Stimulated activated CD8-positive, alpha-beta memory T cell treated with anti-CD3 and anti-CD28 coated beads, Interleukin-15, amount 100 ng/mL, for 24 hours (primary cell): Measurements from ENCODE around the gene RPRD1A.
"Not testable (repeated sequence)": the region's sequence is repeated elsewhere in the genome, so short reads cannot be mapped to it uniquely, and the experiment has no call there.

Source experiments
- DNase-seq: peaks from one replicate; pipeline ENCODE4 v3.0.0-alpha.2; 2020; ENCODE audit warnings: low read depth

Gene RPRD1A

GRCh38 chr18:35969676-35970075 is 97.7 kb downstream of the RPRD1A start:
- no peak for DNase-seq

GRCh38 chr18:35968278-35968880 is 99.0 kb downstream of the RPRD1A start:
- no peak for DNase-seq

DNA sequence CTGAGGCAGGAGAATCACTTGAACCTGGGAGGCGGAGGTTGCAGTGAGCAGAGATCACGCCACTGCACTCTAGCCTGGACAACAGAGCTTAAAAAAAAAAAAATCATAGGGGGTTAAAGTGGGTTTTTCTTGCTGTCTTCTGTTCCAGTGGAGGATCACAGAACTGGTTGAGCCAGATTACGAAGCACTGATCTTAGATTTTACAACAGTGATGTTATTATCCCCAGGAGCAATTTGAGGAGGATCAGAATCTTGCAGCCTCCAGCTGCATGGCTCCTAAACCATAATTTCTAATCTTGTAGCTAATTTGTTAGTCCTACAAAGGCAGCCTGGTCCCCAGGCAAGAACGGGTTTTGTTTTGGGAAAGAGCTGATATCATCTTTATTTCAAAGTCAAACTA is 99.5 kb downstream of the RPRD1A start:
- not testable (repeated sequence) for DNase-seq

GRCh38 chr18:35964319-35964718 is 103.0 kb downstream of the RPRD1A start:
- no peak for DNase-seq

- DNase-seq = no peak
These were observed 105.0 kb downstream of the RPRD1A start for GRCh38 chr18:35962320-35962719.

DNA sequence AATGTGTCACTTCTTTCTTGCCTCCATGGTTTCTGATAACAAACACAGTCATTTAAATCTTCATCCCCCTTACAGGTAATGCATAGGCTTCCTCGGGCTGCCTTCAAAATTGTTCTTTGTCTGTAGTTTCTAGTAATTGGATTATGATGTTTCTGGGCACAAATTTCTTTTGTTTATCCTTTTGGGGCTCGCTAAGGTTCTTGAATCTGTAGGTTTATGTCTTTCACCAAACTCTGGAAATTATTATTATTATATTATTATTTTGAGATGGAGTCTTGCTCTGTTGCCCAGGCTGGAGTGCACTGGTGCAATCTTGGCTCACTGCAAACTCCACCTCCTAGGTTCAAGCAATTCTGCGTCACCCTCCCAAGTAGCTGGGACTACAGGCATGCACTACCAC is 111.1 kb downstream of the RPRD1A start:
- no peak for DNase-seq

DNA sequence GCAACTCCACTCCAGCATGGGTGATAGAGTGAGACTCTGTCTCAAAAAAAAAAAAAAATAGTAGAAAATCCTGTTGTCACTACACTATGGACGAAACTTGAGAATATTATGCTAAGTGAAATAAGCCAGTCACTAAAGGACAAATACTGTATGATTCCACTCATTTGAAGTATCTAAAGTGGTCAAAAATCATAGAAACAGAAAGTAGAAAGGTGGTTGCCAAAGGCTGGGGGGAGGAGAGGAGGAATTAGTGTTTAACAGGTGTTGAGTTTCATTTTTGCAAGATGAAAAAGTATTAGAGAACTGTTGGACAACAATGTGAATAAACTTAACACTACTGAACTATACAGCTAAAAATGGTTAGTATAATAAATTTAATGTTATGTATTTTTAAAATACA is 113.7 kb downstream of the RPRD1A start:
- DNase-seq = no peak

DNA sequence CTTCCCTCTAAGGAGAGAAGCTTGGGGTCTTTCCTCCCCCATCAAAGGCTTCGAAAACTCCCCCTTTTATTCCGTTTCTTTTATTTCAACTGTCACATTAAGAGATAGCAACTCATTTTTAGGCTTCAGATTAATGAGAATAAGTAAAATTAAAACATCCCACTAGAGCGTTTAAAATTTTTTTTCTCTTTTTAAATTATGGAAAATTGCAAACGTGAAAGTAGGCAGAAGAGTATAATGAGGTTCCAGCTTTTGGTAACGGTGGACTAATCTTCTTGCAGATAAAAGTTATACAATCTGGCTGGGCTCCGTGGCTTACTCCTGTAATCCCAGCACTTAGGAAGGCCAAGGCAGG is 116.8 kb downstream of the RPRD1A start:
- no peak for DNase-seq

DNA sequence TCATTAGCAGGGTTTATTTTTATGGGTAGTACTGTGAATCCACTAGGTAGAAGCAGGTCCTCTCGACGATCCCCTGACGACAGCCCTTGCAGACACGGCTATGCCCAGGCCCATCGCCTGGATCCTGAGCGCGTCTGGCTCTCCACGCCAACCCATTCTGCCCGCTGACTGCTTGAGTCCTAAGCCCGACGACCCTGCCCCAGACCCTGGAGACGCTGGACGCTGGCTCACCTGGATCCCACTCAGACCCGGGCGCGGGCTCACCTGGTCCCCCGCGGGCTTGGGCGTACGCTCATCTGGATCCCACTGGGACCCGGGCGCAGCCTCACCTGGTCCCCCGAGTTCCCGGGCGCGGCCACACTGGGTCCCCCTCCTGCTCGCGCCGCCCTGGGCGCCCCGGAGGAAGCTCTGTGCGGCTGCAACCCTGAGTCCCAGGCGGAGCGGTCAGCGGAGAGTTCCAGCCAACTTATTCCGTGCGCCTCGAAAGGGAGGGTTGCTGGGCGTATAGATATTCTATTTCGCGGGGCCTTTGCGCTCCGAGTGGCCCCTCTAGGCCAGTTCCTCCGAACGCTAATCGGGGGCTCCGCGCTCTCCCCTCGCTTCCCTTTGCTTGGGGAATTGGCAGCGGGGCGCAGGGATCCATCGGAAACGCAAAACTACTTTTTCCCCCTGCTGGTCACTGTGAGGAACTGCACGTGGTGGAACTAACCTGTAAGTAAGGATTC is 117.3 kb downstream of the RPRD1A start:
- DNase-seq = peak; percentile 17

GRCh38 chr18:35949090-35949489 is 118.3 kb downstream of the RPRD1A start:
- no peak for DNase-seq

- DNase-seq = no peak
These were observed 119.3 kb downstream of the RPRD1A start for GRCh38 chr18:35948080-35948479.

GRCh38 chr18:35942661-35943060 is 124.7 kb downstream of the RPRD1A start:
- no peak for DNase-seq

- no peak for DNase-seq
These were observed 125.2 kb downstream of the RPRD1A start for GRCh38 chr18:35942133-35942532.

DNA sequence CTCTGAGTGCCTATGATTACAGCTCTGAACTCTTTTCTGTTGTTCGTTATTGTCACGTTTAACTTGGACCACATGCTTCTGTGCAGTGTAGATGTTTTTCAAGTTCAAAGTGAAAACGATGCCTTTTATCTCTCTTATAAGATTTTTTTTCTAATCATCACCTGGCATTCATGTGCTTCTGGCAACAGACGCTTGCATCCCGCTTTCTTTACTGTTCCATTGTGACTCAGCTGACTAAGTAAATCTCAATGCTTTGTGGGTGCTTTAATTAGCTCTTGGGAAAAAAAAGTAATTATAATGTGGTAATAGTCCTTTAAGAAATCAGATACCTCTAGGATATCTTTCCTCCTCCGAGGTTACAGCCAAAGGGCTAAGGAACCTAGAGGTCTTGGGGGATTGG is 126.1 kb downstream of the RPRD1A start:
- no peak for DNase-seq
